GM21526 (cell line): Measurements from ENCODE around the gene FOXA1.
"Not testable (repeated sequence)": the region's sequence is repeated elsewhere in the genome, so short reads cannot be mapped to it uniquely, and the experiment has no call there.

Experiments
- ATAC-seq: cut with Tn5 transposase; IDR thresholded peaks from one replicate; pipeline ENCODE4 v1.9.1; 2021; ENCODE audit warnings: moderate library complexity; ENCODE audit not compliant: unreplicated experiment, low FRiP score

Gene FOXA1

DNA sequence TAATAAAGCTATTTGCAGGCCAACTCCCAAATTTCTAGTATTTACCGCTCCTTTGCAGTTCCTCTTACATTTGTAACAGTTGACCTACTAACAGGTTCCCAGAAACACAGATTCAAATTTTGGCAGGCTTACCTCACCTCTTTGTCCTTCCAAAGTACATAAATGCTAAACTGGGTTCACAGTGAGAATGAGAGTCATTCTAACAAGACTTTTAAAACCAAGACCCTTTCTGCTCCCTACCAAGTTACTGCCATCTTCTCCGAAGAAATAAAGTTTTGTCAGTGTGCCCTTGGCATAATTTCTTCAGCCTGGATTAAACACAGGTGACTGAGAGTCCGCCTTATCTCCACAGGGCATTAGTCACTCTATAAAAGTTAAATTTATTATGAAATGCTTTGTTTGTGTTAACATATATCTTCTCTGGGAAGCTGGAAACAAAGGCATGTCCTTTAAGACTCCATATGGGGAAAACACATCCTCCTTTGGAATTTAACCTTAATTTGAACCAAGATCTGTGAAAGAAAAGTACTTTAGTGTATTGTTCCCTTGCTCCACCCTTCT, 28.2 kb downstream of the FOXA1 start:
- no peak for ATAC-seq

DNA sequence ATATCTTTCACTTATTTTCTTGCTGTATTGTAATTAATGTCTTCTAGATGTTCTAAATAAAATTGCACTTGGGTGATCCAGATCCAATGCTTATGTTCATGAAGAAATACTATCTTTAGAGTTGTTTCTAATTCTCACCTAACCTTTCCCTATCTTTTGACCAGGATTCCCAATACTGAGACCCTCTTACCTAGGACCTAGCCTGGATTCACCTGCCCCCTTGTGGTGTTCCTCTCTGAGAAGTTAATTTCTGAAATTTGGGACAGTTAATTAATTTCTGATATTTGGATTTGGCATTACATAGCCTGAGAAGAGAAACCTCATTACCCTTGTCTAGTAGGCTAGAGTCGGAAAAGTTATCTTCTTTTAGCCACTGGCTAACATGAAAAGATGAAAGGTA, 29.5 kb downstream of the FOXA1 start:
- no peak for ATAC-seq

DNA sequence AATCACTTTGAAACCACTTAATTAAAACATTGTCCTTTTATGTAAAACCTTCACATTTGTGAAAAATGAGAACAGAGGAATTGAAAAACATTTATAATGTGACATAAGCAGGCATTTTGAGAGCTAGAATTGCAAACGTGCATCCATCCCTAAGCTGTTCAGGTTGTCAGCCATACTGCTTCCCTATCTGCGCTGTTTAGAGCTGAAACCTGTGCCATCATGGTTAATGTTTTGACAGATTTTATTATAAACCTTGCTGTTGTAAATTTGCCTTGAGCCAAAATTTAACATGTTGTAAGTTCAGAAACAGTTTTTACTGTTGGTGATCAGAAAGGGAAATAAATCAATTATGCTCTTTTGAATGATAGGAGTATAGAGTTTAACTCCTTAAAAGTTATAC, 31.9 kb downstream of the FOXA1 start:
- ATAC-seq, result no peak

DNA sequence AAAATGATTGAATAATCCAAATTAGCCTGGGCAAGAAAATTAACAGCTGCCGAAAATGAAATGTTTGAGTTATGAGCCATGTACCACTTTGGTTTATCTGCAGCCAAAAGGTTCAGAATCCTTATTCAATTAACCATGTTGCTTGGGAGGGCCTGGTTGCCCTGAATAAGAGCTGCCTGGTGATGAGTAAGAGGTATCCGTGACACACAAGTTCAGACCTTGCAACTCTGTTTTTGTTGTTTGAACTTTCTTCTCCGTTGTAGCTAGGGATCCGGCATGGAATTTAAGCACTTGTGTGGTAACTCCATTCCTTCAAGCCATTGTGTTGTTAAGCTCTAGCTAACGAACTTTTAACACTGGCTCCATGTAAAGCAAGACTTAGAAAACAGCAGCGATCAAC, 35.7 kb downstream of the FOXA1 start:
- no peak for ATAC-seq

DNA sequence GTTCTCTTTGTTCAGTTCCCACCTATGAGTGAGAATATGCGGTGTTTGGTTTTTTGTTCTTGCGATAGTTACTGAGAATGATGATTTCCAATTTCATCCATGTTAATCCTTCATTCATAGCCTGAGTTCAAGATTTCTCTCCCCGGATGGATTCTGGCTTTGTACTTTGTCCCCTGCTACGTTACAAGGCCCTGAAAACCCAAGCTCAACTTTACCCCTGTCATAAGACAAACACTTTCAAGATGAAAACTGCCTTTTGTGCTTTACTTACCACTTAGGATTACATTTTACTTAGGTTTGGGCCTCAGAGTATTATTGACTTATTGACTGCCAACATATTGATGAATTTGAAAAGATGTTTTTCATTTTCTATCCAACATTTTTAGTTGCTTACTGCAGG, 36.3 kb downstream of the FOXA1 start:
- no peak for ATAC-seq

DNA sequence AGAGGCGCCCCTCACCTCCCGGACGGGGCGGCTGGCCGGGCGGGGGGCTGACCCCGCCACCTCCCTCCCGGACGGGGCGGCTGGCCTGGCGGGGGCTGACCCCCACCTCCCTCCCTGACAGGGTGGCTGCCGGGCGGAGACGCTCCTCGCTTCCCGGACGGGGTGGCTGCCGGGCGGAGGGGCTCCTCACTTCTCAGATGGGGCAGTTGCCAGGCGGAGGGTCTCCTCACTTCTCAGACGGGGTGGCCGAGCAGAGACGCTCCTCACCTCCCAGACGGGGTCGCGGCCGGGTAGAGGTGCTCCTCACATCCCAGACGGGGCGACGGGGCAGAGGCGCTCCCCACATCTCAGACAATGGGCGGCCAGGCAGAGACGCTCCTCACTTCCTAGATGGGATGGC, 39.5 kb downstream of the FOXA1 start:
- not testable (repeated sequence) for ATAC-seq

DNA sequence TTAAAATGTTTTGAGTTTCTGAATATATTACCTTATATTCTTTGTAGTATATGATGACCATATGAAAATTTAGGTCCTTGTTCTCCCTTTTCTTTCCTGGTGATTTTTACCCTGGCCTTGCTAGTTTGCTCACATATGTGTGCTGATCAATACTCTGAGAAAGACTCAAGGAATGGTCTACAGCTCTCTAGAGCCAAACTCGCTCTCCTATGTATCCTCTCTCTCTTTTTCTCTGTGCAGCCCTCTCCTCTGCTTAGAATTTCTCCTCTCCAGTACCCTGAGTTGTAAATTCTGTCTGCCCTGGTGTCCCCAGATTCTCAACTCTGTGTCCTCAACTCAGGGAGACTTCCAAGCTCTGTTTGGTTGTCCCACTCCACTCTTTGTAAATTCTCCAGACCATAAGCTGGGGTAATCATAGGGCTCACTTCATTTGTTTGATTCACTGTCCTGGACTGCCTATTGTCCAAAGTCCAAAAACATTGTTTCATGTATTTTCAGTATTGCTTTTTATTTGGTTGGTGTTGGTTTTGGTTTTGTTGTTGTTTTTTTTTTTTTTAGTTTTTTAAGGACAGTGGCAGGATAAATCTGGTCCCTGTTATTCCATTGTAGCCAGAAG, 41.0 kb downstream of the FOXA1 start:
- no peak for ATAC-seq

DNA sequence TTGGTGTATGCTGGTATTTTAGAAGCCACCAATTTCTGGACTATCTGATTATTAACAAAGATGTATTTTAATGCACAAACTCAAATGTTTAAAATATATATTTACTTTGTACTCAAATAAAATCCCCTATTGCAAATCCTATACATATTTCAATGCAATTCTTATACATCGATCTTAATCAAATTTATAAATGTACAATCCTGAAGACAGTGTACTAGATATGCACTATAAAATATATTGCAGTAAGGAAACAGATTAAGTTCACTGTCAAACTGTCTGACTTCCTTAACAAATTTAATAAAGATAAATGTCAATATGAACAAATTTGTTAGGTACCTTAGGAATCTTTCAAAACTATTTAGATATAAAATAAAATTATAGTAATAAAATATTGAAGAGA, 43.9 kb downstream of the FOXA1 start:
- no peak for ATAC-seq

DNA sequence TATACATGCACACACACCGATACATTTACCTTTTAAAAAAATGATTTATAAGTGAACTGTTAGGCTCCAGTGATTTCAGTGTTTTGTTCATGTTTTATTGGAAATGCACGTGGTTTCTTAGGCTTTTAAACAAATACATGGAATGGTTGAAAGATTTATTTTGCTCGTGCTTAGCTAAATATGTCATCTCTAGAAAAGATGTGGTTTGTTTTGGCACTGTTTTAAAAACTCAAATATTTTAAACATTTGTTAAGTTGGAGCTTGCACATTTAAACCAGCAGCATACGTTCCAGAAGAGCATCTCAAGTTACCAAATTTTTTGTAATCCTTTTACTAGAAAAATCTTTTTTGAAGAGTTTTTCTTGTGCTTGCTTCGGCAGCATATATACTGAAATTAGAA, 44.5 kb downstream of the FOXA1 start:
- no peak for ATAC-seq

DNA sequence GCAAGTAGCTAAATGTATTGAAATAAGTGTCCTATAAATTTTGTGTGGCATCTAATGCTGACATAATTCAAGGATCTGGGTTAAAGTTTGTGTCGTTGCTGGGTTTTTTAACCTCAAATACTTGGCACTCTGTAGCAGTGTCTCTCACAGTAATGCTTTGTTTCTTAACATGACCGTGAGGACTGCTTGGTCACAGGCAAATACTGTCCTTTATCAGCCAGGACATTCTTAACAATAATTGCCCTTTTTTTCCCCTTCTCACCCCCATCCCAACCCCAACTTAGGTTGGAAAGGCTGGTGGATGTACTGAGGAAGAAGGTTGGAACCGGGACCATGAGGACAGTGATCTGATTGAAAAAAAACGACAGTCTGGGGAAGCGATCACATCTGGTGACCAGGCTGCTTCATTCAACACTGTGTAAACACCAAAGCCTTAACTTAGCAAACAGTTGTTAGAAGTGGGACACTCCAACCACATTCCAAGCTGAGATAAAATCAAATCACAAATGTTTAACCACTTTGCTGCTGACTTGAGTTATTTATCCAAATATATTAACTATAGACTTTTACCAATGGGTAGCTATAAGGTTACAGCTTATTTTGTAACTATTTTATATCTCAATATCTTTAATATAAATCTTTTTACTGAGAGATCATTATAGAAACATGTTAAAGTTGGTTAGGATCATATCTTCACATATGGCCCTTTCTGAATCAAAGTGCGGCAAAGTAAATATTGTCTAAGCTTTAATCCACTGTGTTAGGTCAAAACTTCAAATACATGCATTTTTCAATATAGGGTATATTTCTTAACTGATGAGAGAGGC, 48.2 kb downstream of the FOXA1 start:
- ATAC-seq, result no peak

DNA sequence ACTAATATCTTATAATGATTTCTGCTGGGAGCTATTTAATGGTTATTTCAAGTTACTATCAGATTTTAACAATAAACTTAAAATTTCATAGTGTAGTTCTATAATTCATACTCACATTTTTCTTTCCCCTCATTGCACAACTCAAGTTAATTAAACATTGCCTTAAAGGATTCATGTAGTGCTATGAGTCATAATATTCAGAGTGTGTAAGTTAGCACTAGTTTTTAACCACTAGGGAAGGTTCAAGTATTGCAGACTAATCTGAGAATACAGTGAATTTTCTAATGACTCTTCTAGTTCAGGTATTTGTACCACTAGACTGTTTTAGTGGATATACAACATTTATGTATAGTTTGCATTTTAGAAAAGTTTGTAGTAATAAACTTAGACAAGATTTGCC, 49.9 kb downstream of the FOXA1 start:
- ATAC-seq, result no peak

DNA sequence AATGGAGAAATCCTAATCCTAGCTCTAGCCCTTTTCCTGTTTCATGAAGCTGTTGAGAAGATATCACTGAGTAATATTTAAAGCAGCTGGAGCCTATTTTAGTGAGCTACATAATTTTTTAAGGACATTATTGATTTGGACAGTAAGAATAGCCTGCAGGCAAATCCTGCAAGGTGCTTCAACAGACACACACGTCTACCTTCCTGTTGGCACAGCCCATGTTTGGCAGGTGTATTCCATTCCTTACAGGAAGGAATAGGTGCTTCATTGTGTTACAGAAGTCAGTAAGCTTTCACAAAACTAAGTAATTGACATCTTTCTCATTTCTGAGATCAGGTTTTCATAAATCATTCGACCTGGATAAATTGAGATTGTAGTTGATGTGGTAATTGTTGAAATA, 50.6 kb downstream of the FOXA1 start:
- no peak for ATAC-seq

DNA sequence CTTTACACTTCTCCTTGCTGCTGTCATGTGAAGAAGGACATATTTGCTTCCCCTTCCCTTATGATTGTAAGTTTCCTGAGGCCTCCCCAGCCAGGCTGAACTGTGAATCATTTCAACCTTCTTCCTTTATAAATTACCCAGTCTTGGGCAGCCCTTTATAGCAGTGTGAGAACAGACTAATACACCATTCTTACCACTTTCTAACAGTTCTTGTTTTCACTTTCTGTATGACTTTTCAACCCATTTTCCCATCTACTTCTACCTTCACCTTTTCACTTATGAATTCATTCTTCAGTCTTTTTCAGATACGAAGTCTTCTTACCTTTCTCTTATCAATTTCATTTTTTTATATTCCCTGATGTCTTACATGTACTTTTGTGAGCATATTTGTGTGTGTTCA, 55.1 kb downstream of the FOXA1 start:
- no peak for ATAC-seq
